Mammary epithelial cell (primary cell): Measurements from ENCODE around the gene HIC2.
"Not testable (repeated sequence)": the region's sequence is repeated elsewhere in the genome, so short reads cannot be mapped to it uniquely, and the experiment has no call there.

Experiments used
- CTCF ChIP-seq, 2 donors: IDR thresholded peaks in 1 of 2; conservative IDR thresholded peaks in 1 of 2; 2 replicates each; pipeline ENCODE4 v1.5.1; 2011 to 2012; ENCODE audit warnings: inconsistent platforms in 2 of 2, low read length in 2 of 2, mild to moderate bottlenecking in 2 of 2, control low read depth in 1 of 2, low read depth in 1 of 2; ENCODE audit not compliant: insufficient read depth in 1 of 2; ENCODE audit errors: extremely low read depth in 1 of 2
- EZH2 ChIP-seq: IDR thresholded peaks from 2 replicates; pipeline ENCODE4 v1.6.1; 2012; ENCODE audit warnings: low read length, inconsistent platforms, borderline replicate concordance

GRCh38 chr22:21492271-21492670 is 75.1 kb downstream of the HIC2 start:
- not testable (repeated sequence) for TF ChIP-seq CTCF (conservative IDR thresholded peaks at IDR 0.05 in 1 of 2, IDR thresholded peaks at IDR 0.05 in 1 of 2; ENCODE audit: extremely low read depth in 1 of 2, insufficient read depth in 1 of 2, low read depth in 1 of 2, low read length in 2 of 2); EZH2
